H1 (cell line): ENCODE results near the gene PREX1. TPM values are rescaled to one million over a fixed set of nuclear protein-coding genes. Genes with fewer than 3 reads are reported as not detected.

Experiments
- CREB1 ChIP-seq: IDR thresholded peaks from 2 replicates; pipeline ENCODE4 v1.6.1; 2012; ENCODE audit warnings: inconsistent platforms
- EZH2 ChIP-seq: fragments of 200-600 bp; sonication (generic); IDR thresholded peaks from 2 replicates; pipeline ENCODE4 v1.7.1; 2012; ENCODE audit warnings: low read depth, mild to moderate bottlenecking, moderate library complexity, low read length, inconsistent platforms; ENCODE audit not compliant: severe bottlenecking
- JUN ChIP-seq: IDR thresholded peaks from 2 replicates; pipeline ENCODE4 v1.6.1; 2011; ENCODE audit warnings: low read depth, mild to moderate bottlenecking, improper control_type of control experiment, low read length
- RNF2 ChIP-seq: fragments of 200-900, 300-1000 bp; sonication (generic); IDR thresholded peaks from 2 replicates; pipeline ENCODE4 v1.7.1; 2016; ENCODE audit warnings: borderline replicate concordance, low read depth, mild to moderate bottlenecking, antibody characterized with exemption, low read length; ENCODE audit not compliant: poor library complexity, severe bottlenecking; ENCODE audit errors: missing control alignments
- SIRT6 ChIP-seq: IDR thresholded peaks from one replicate; pipeline ENCODE4 v1.7.1; 2012; ENCODE audit warnings: low read length, inconsistent platforms
- SUZ12 ChIP-seq: fragments of 200-600 bp; sonication (generic); IDR thresholded peaks from 2 replicates; pipeline ENCODE4 v1.6.1; 2012; ENCODE audit warnings: mild to moderate bottlenecking, inconsistent platforms, low read length, moderate library complexity, mixed read lengths
- TBP ChIP-seq: IDR thresholded peaks from 2 replicates; pipeline ENCODE4 v1.6.1; 2011; ENCODE audit warnings: low read depth, low read length, improper control_type of control experiment
- ZNF274 ChIP-seq: IDR thresholded peaks from 2 replicates; pipeline ENCODE4 v1.7.0; 2012; ENCODE audit warnings: low read length, borderline replicate concordance; ENCODE audit errors: extremely low read depth
- polyA plus RNA-seq, 7 experiments: library from polyadenylated mRNA; depleted of rRNA in 3 of 7; stranded (reverse) in 5 of 7; unstranded in 2 of 7; fragments of >200 nt in 5 of 7; fragments of 200-250 nt in 2 of 7; gene quantifications; 1 replicate in 5 of 7; 2 replicates in 1 of 7; 4 replicates in 1 of 7; pipeline versions ENCODE4 v1.2.1 to v1.2.3, GENCODE V29; 2011 to 2013; ENCODE audit warnings: missing spikeins in 2 of 7, mixed read lengths in 2 of 7
- total RNA-seq: library from RNA; stranded (reverse); fragmentation: NEBNext Ultra II Directional; extraction: Animal tissue kit (Norgen Biotek cat#: 25700); gene quantifications from 2 replicates; pipeline ENCODE4 v1.2.1, GENCODE V29; 2021

Gene PREX1
- total and polyA plus RNA-seq, 2 of the 8 experiments (the other 6 are each of a cell fraction or from before 2014, with no cell fraction given): 10.7 to 12.8 TPM

- TF ChIP-seq ZNF274 (no peak), SIRT6 (no peak), SUZ12 (no peak), RNF2 (no peak), JUN (no peak), TBP (no peak), CREB1 (no peak), EZH2 (no peak)
Measured at GRCh38 chr20:48599748-48600469, 227.9 kb downstream of the PREX1 start (continued).
